Activated T-cell treated with anti-CD3 and anti-CD28 coated beads, Interleukin-2, amount 50 U/mL, for 24 hours (primary cell): ENCODE measurements around the gene SRP72.

Experiments
- DNase-seq: peaks from one replicate; pipeline ENCODE4 v3.0.0-alpha.2; 2020
- H3K27ac Mint-ChIP-seq: 2 replicates; pipeline ENCODE4 v1.8.0; 2020; ENCODE audit warnings: mild to moderate bottlenecking, mixed read lengths
- H3K27me3 Mint-ChIP-seq: 2 replicates; pipeline ENCODE4 v1.8.0; 2020; ENCODE audit warnings: mixed read lengths
- H3K36me3 Mint-ChIP-seq: 2 replicates; pipeline ENCODE4 v1.8.0; 2020; ENCODE audit warnings: low read depth, mixed read lengths
- H3K4me1 Mint-ChIP-seq: 2 replicates; pipeline ENCODE4 v1.8.0; 2020; ENCODE audit warnings: low read depth, mixed read lengths
- H3K4me3 Mint-ChIP-seq: 2 replicates; pipeline ENCODE4 v1.8.0; 2020; ENCODE audit warnings: mild to moderate bottlenecking, moderate library complexity, mixed read lengths
- H3K9me3 Mint-ChIP-seq: 2 replicates; pipeline ENCODE4 v1.8.0; 2020; ENCODE audit warnings: mixed read lengths

Gene SRP72

DNA sequence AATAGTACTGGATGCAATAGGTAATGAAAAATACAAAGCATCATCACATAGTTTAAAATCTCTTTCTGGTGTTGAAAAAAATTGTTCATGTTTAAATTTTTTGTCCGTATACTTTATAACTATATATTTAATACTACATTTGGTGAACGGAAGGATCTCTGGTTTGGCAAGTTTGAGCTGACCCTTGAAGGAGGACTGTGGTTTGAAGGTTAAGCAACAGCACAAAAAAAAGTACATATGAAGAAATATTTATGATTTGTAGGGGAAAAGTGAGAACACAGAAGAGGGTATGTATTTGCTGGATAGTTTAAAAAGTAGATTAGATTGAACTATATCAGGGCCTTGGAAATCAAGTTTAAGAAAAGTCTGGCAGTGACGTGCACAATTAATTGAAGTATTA is 13.3 kb downstream of the SRP72 start:
- H3K4me1 Mint-ChIP-seq: no peaks in the 10 kb centered on the region
- no peak overlapping the region for H3K4me3 Mint-ChIP-seq

GRCh38 chr4:56496241-56496640 is 28.8 kb downstream of the SRP72 start:
- H3K36me3 Mint-ChIP-seq: peaks cover 91% of the 10 kb centered on the region

More for the DNA sequence above, 13.3 kb downstream of the SRP72 start:
- Mint-ChIP-seq H3K27me3 (no peaks in the 10 kb centered on the region), H3K9me3 (no peaks in the 10 kb centered on the region), H3K36me3 (peaks cover 89% of the 10 kb centered on the region), H3K27ac (no peak overlapping the region)
- DNase-seq: no peak

GRCh38 chr4:56505269-56506130 is 38.1 kb downstream of the SRP72 start, which contains the start of gene ARL9:
Gene ARL9 (plus strand): TSS chr4:56505791. CDS start chr4:56505863, 72 bp downstream.
- Mint-ChIP-seq H3K9me3 (no peaks in the 10 kb centered on the region), H3K36me3 (peaks cover 41% of the 10 kb centered on the region), H3K4me1 (peaks cover 16% of the 10 kb centered on the region), H3K27ac (peak within 1 kb of the TSS; percentile 83), H3K4me3 (peak within 1 kb of the TSS; percentile 79), H3K27me3 (peaks cover 14% of the 10 kb centered on the region)
- DNase-seq: peak; percentile 79

More at GRCh38 chr4:56496241-56496640, 28.8 kb downstream of the SRP72 start:
- H3K4me3 Mint-ChIP-seq: no peak overlapping the region
- H3K4me1 Mint-ChIP-seq: no peaks in the 10 kb centered on the region
- no peak overlapping the region for H3K27ac Mint-ChIP-seq
- no peaks in the 10 kb centered on the region for H3K27me3 Mint-ChIP-seq
- no peak for DNase-seq
- H3K9me3 Mint-ChIP-seq: no peaks in the 10 kb centered on the region

DNA sequence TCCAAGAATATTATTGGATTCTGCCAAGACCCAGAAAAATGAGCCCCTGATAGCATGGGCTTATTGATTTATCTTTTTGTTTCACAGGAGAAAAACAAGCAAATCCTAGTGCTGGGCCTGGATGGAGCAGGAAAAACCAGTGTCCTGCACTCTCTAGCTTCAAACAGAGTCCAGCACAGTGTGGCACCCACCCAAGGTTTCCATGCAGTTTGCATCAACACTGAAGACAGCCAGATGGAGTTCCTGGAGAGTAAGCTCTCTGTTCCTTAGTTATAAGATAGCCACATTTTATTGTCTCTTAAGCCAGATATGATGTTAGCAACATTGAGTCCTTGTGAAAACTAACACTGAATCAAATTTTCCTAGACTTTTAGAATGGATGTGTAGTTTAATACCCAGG is 43.7 kb downstream of the SRP72 start:
- Mint-ChIP-seq H3K36me3 (no peaks in the 10 kb centered on the region), H3K27me3 (peaks cover 10% of the 10 kb centered on the region), H3K27ac (no peak overlapping the region), H3K9me3 (no peaks in the 10 kb centered on the region), H3K4me1 (peaks cover 5% of the 10 kb centered on the region), H3K4me3 (no peak overlapping the region)
- no peak for DNase-seq

- DNase-seq: no peak
- H3K9me3 Mint-ChIP-seq: no peaks in the 10 kb centered on the region
- H3K36me3 Mint-ChIP-seq: no peaks in the 10 kb centered on the region
- no peaks in the 10 kb centered on the region for H3K27me3 Mint-ChIP-seq
- H3K4me1 Mint-ChIP-seq: no peaks in the 10 kb centered on the region
- H3K27ac Mint-ChIP-seq: no peak overlapping the region
- no peak overlapping the region for H3K4me3 Mint-ChIP-seq
Observed at GRCh38 chr4:56512166-56512565, 44.7 kb downstream of the SRP72 start.

DNA sequence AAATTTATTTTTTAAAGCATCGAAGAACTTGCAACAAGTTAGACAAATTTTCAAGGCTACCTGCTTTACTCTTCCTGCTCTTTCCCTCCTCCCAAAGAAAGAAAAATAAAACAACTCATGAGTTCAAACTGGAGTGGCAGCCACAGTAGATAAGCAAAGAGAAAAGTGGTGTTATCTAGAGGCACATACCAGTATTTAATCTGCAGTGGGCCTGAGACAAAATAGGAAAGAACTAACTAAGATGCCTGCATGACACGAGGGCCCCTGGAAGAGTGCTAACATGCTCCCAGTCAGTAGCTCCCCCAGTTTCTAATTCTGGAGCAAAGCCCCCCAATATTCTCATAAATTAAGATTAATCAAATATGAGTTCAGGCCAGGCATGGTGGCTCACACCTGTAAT is 46.1 kb downstream of the SRP72 start:
- no peak for DNase-seq
- H3K4me3 Mint-ChIP-seq: no peak overlapping the region
- H3K27me3 Mint-ChIP-seq: no peaks in the 10 kb centered on the region
- no peaks in the 10 kb centered on the region for H3K9me3 Mint-ChIP-seq
- no peaks in the 10 kb centered on the region for H3K4me1 Mint-ChIP-seq
- no peaks in the 10 kb centered on the region for H3K36me3 Mint-ChIP-seq
- H3K27ac Mint-ChIP-seq: no peak overlapping the region

DNA sequence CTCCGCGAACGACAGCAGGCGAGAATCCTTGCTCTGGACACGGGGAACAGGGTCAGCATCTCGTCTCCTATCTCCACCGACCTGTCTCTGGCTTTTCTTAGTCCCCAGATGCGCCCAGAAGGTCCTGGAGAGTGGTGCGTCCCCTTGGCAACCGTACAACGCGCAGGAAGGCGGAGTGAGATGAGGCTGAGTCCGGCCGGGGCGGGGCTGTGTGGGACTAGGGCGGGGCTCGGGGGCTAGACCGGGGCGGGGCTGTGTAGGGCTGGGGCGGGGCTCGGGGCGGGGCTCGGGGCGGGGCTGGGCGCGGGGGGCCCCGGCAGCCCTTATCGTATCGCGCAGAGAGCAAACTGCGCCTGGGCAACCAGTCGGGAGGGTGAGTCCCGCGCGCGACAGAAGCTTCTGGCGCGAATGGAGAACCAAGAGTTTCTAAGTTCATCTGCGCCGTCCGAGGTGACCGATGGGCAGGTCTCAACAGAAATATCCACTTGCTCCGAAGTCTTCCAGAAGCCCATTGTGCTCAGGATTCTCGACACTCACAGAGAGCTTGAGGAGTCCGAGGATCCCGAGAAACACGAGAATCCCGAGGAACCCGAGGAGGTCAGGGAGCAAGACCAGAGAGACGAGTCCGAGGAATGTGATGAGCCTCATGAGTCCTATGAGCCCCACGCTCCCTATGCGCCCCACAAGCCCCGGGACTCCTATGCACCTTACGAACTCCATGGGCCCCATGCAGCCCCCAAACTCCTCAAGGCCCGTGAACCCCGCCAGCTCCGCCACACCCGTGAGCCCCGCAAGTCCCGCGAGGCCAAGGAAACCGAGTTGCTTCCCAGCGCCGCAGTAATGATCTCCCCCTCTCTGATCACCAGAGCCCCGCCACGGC is 63.1 kb downstream of the SRP72 start:
- H3K4me1 Mint-ChIP-seq: peaks cover 6% of the 10 kb centered on the region
- H3K9me3 Mint-ChIP-seq: no peaks in the 10 kb centered on the region
- H3K4me3 Mint-ChIP-seq: peak overlapping the region; percentile 58
- DNase-seq: peak; percentile 88
- no peaks in the 10 kb centered on the region for H3K36me3 Mint-ChIP-seq
- no peaks in the 10 kb centered on the region for H3K27me3 Mint-ChIP-seq
- no peak overlapping the region for H3K27ac Mint-ChIP-seq

DNA sequence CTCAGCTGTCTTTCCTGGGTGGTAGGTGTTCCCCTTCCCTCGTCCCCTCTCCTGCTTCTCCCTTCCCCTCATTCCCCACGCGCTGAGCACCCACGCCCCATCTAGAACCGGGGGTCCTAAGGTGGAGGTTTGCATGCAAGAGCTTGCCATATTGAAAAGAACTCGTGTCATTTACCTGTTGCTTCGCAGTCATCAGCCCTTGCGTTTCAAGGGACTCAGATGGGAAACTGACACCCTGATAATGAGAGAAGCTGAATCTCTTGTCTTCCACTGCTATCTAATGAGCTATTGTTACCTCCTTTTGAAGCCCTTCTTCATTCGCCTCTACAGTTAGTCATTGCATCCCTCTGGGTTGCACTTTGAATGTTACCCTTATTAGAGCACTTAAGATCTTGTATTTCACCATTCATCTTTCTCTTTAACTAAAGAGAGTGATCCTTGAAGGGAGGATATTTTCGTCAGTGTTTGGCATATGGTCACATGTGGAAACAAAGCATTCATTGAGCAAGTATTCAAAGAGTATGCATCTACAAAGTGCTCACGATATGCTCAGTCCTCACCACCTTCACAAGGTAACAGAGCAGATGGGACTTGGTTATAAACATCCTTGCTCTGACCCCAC is 63.8 kb downstream of the SRP72 start:
- H3K4me1 Mint-ChIP-seq: peaks cover 6% of the 10 kb centered on the region
- no peak overlapping the region for H3K27ac Mint-ChIP-seq
- no peaks in the 10 kb centered on the region for H3K9me3 Mint-ChIP-seq
- no peaks in the 10 kb centered on the region for H3K36me3 Mint-ChIP-seq
- DNase-seq: no peak
- H3K4me3 Mint-ChIP-seq: no peak overlapping the region
- H3K27me3 Mint-ChIP-seq: peaks cover 3% of the 10 kb centered on the region

DNA sequence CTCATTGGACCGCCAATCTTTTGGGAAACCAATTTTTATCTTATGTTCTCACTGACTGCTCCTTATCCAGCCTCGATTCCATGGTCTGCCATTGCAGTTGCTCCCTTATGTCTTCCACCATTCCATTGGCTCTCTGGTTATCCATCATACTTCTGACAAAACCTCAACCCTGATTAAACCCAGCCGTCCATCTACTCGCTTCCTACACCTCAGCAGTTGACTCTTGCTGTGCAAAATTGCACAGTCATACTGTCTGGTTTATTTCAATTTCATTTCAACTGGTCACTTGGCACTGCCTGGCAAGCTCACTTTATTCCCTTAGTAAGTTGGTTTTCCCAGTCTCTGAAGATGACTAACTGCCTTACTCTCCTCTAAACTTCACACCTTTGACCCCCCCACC is 64.4 kb downstream of the SRP72 start:
- Mint-ChIP-seq H3K36me3 (no peaks in the 10 kb centered on the region), H3K27ac (no peak overlapping the region), H3K4me1 (peaks cover 6% of the 10 kb centered on the region), H3K9me3 (no peaks in the 10 kb centered on the region), H3K27me3 (peaks cover 6% of the 10 kb centered on the region), H3K4me3 (no peak overlapping the region)
- DNase-seq: no peak

DNA sequence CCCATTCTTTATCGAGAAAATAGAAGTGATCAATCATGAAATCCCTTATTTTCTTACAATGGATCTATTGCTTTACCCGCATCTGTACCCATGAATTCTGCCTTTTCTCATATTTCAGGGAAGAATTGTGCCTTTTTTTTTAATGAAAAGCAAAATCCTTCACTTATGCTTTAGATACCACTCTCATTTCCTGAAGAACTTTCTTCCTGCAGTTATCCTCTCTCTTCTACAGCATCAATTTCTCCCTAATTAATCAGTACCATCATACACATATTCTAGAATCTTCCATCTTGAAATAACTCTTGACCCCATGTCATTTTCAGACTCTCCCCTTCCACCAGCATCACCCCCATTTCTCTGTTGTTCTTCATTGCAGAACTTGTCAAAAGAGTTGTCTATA is 64.8 kb downstream of the SRP72 start:
- no peaks in the 10 kb centered on the region for H3K9me3 Mint-ChIP-seq
- no peak overlapping the region for H3K27ac Mint-ChIP-seq
- no peak for DNase-seq
- peaks cover 9% of the 10 kb centered on the region for H3K27me3 Mint-ChIP-seq
- H3K4me1 Mint-ChIP-seq: peaks cover 6% of the 10 kb centered on the region
- H3K36me3 Mint-ChIP-seq: no peaks in the 10 kb centered on the region
- no peak overlapping the region for H3K4me3 Mint-ChIP-seq

GRCh38 chr4:56535915-56536314 is 68.5 kb downstream of the SRP72 start:
- no peak overlapping the region for H3K4me3 Mint-ChIP-seq
- H3K4me1 Mint-ChIP-seq: no peaks in the 10 kb centered on the region
- no peaks in the 10 kb centered on the region for H3K9me3 Mint-ChIP-seq
- H3K27ac Mint-ChIP-seq: no peak overlapping the region
- DNase-seq: no peak
- H3K27me3 Mint-ChIP-seq: peaks cover 13% of the 10 kb centered on the region
- H3K36me3 Mint-ChIP-seq: no peaks in the 10 kb centered on the region

DNA sequence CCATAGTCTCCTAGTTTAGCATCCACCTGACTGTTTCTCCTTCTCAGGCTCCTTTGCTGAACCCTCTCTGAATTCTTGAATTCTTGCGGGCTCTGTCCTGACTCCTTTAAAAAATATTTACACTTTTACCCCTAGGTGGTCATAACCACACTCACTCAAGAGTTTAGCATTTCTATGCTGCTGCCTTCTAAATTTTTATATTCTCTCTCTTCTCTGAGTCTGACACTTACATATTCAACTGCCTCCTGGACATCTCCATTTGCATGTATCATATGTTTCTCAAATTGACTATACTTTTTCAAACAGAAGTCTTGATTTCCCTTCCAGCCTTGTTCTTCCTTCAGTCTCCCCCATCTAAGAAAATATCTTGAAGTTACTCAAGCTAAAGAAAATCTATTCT is 69.7 kb downstream of the SRP72 start:
- H3K4me3 Mint-ChIP-seq: no peak overlapping the region
- peaks cover 18% of the 10 kb centered on the region for H3K27me3 Mint-ChIP-seq
- H3K27ac Mint-ChIP-seq: no peak overlapping the region
- DNase-seq: no peak
- H3K9me3 Mint-ChIP-seq: no peaks in the 10 kb centered on the region
- no peaks in the 10 kb centered on the region for H3K4me1 Mint-ChIP-seq
- H3K36me3 Mint-ChIP-seq: no peaks in the 10 kb centered on the region

DNA sequence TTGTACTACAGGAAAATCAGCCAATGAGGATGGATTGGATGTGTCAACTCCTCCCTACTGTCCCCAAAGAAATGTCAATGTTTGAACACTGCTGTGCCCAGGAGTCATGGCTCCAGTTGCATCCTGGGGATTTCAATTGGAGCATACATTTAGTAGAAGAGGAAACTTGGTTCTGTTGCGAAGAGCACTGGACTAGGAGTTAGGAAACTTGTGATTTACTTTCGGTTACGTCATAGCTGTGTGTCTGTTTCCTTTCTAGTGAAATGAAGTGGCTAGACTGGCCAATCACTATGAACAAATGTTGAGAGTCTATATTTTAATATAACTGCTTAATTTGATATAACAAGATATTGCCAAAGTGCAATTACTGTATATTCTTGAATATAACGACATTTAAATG is 73.4 kb downstream of the SRP72 start:
- no peaks in the 10 kb centered on the region for H3K36me3 Mint-ChIP-seq
- peaks cover 8% of the 10 kb centered on the region for H3K4me1 Mint-ChIP-seq
- no peak overlapping the region for H3K4me3 Mint-ChIP-seq
- no peak for DNase-seq
- peaks cover 26% of the 10 kb centered on the region for H3K27me3 Mint-ChIP-seq
- no peaks in the 10 kb centered on the region for H3K9me3 Mint-ChIP-seq
- H3K27ac Mint-ChIP-seq: no peak overlapping the region

- Mint-ChIP-seq H3K9me3 (no peaks in the 10 kb centered on the region), H3K36me3 (no peaks in the 10 kb centered on the region), H3K27me3 (peaks cover 13% of the 10 kb centered on the region), H3K4me1 (peaks cover 13% of the 10 kb centered on the region), H3K4me3 (peak overlapping the region; percentile 66), H3K27ac (no peak overlapping the region)
- DNase-seq: peak; percentile 94
Observed at GRCh38 chr4:56544573-56545131, 77.2 kb downstream of the SRP72 start.
